ENCODE data around the gene CMKLR1.

CMKLR1 gene

GRCh38 chr12:108308395-108309085 lies 30.6 kb downstream of the CMKLR1 start:
- no peak overlapping the region for H3K9ac ChIP-seq (ENCODE audit: low read depth in 1 of 2, low read length in 2 of 2)
- no peaks in the 10 kb centered on the region for H3K9me3 ChIP-seq (ENCODE audit: control insufficient read depth in 1 of 2, low read length in 2 of 2)
- H3K36me3 ChIP-seq (ENCODE audit: control insufficient read depth in 1 of 2, insufficient read depth in 2 of 2, low read length in 2 of 2): no peaks in the 10 kb centered on the region
- H3K4me3 ChIP-seq (ENCODE audit: low read depth in 1 of 2, low read length in 2 of 2): no peak overlapping the region
- H3K27ac ChIP-seq (ENCODE audit: low read depth, low read length): no peak overlapping the region
- no peaks in the 10 kb centered on the region for H3K27me3 ChIP-seq (ENCODE audit: control insufficient read depth in 1 of 2, insufficient read depth in 2 of 2, low read length in 2 of 2)
- peaks cover 22 to 38% of the 10 kb centered on the region in 2 donors for H3K4me1 ChIP-seq (ENCODE audit: control insufficient read depth in 1 of 2, insufficient read depth in 2 of 2, low read length in 2 of 2)

- Histone ChIP-seq H3K27ac (ENCODE audit: low read depth, low read length) (no peak overlapping the region), H3K4me3 (ENCODE audit: low read depth in 1 of 2, low read length in 2 of 2) (no peak overlapping the region), H3K4me1 (ENCODE audit: control insufficient read depth in 1 of 2, insufficient read depth in 2 of 2, low read length in 2 of 2) (peaks cover 20 to 50% of the 10 kb centered on the region in 2 donors), H3K9me3 (ENCODE audit: control insufficient read depth in 1 of 2, low read length in 2 of 2) (no peaks in the 10 kb centered on the region), H3K36me3 (ENCODE audit: control insufficient read depth in 1 of 2, insufficient read depth in 2 of 2, low read length in 2 of 2) (no peaks in the 10 kb centered on the region), H3K27me3 (ENCODE audit: control insufficient read depth in 1 of 2, insufficient read depth in 2 of 2, low read length in 2 of 2) (no peaks in the 10 kb centered on the region), H3K9ac (ENCODE audit: low read depth in 1 of 2, low read length in 2 of 2) (no peak overlapping the region)
Measured at GRCh38 chr12:108307006-108307405, 32.1 kb downstream of the CMKLR1 start.

GRCh38 chr12:108306506-108306905 lies 32.6 kb downstream of the CMKLR1 start:
- Histone ChIP-seq H3K9ac (ENCODE audit: low read depth in 1 of 2, low read length in 2 of 2) (no peak overlapping the region), H3K27ac (ENCODE audit: low read depth, low read length) (no peak overlapping the region), H3K4me3 (ENCODE audit: low read depth in 1 of 2, low read length in 2 of 2) (no peak overlapping the region), H3K27me3 (ENCODE audit: control insufficient read depth in 1 of 2, insufficient read depth in 2 of 2, low read length in 2 of 2) (no peaks in the 10 kb centered on the region), H3K9me3 (ENCODE audit: control insufficient read depth in 1 of 2, low read length in 2 of 2) (no peaks in the 10 kb centered on the region), H3K36me3 (ENCODE audit: control insufficient read depth in 1 of 2, insufficient read depth in 2 of 2, low read length in 2 of 2) (no peaks in the 10 kb centered on the region), H3K4me1 (ENCODE audit: control insufficient read depth in 1 of 2, insufficient read depth in 2 of 2, low read length in 2 of 2) (peaks cover 19 to 46% of the 10 kb centered on the region in 2 donors)

GRCh38 chr12:108305991-108306501 lies 33.1 kb downstream of the CMKLR1 start:
- H3K4me3 ChIP-seq (ENCODE audit: low read depth in 1 of 2, low read length in 2 of 2): no peak overlapping the region
- H3K9ac ChIP-seq (ENCODE audit: low read depth in 1 of 2, low read length in 2 of 2): no peak overlapping the region
- peak overlapping the region; percentile 37 for H3K27ac ChIP-seq (ENCODE audit: low read depth, low read length)
- H3K9me3 ChIP-seq (ENCODE audit: control insufficient read depth in 1 of 2, low read length in 2 of 2): no peaks in the 10 kb centered on the region
- H3K4me1 ChIP-seq (ENCODE audit: control insufficient read depth in 1 of 2, insufficient read depth in 2 of 2, low read length in 2 of 2): peaks cover 19 to 46% of the 10 kb centered on the region in 2 donors
- no peaks in the 10 kb centered on the region for H3K27me3 ChIP-seq (ENCODE audit: control insufficient read depth in 1 of 2, insufficient read depth in 2 of 2, low read length in 2 of 2)
- H3K36me3 ChIP-seq (ENCODE audit: control insufficient read depth in 1 of 2, insufficient read depth in 2 of 2, low read length in 2 of 2): no peaks in the 10 kb centered on the region

GRCh38 chr12:108305520-108305919 lies 33.6 kb downstream of the CMKLR1 start:
- Histone ChIP-seq H3K9me3 (ENCODE audit: control insufficient read depth in 1 of 2, low read length in 2 of 2) (no peaks in the 10 kb centered on the region), H3K9ac (ENCODE audit: low read depth in 1 of 2, low read length in 2 of 2) (no peak overlapping the region), H3K4me1 (ENCODE audit: control insufficient read depth in 1 of 2, insufficient read depth in 2 of 2, low read length in 2 of 2) (peaks cover 19 to 46% of the 10 kb centered on the region in 2 donors), H3K36me3 (ENCODE audit: control insufficient read depth in 1 of 2, insufficient read depth in 2 of 2, low read length in 2 of 2) (no peaks in the 10 kb centered on the region), H3K27ac (ENCODE audit: low read depth, low read length) (no peak overlapping the region), H3K4me3 (ENCODE audit: low read depth in 1 of 2, low read length in 2 of 2) (no peak overlapping the region), H3K27me3 (ENCODE audit: control insufficient read depth in 1 of 2, insufficient read depth in 2 of 2, low read length in 2 of 2) (no peaks in the 10 kb centered on the region)

GRCh38 chr12:108304633-108305032 lies 34.5 kb downstream of the CMKLR1 start:
- Histone ChIP-seq H3K9ac (ENCODE audit: low read depth in 1 of 2, low read length in 2 of 2) (no peak overlapping the region), H3K9me3 (ENCODE audit: control insufficient read depth in 1 of 2, low read length in 2 of 2) (no peaks in the 10 kb centered on the region), H3K27me3 (ENCODE audit: control insufficient read depth in 1 of 2, insufficient read depth in 2 of 2, low read length in 2 of 2) (no peaks in the 10 kb centered on the region), H3K4me3 (ENCODE audit: low read depth in 1 of 2, low read length in 2 of 2) (no peak overlapping the region), H3K4me1 (ENCODE audit: control insufficient read depth in 1 of 2, insufficient read depth in 2 of 2, low read length in 2 of 2) (peaks cover 19 to 46% of the 10 kb centered on the region in 2 donors), H3K27ac (ENCODE audit: low read depth, low read length) (no peak overlapping the region), H3K36me3 (ENCODE audit: control insufficient read depth in 1 of 2, insufficient read depth in 2 of 2, low read length in 2 of 2) (no peaks in the 10 kb centered on the region)

- no peaks in the 10 kb centered on the region for H3K9me3 ChIP-seq (ENCODE audit: control insufficient read depth in 1 of 2, low read length in 2 of 2)
- H3K36me3 ChIP-seq (ENCODE audit: control insufficient read depth in 1 of 2, insufficient read depth in 2 of 2, low read length in 2 of 2): no peaks in the 10 kb centered on the region
- no peak overlapping the region for H3K4me3 ChIP-seq (ENCODE audit: low read depth in 1 of 2, low read length in 2 of 2)
- H3K9ac ChIP-seq (ENCODE audit: low read depth in 1 of 2, low read length in 2 of 2): no peak overlapping the region
- no peaks in the 10 kb centered on the region for H3K27me3 ChIP-seq (ENCODE audit: control insufficient read depth in 1 of 2, insufficient read depth in 2 of 2, low read length in 2 of 2)
- peaks cover 21 to 46% of the 10 kb centered on the region in 2 donors for H3K4me1 ChIP-seq (ENCODE audit: control insufficient read depth in 1 of 2, insufficient read depth in 2 of 2, low read length in 2 of 2)
- no peak overlapping the region for H3K27ac ChIP-seq (ENCODE audit: low read depth, low read length)
Measured at GRCh38 chr12:108303703-108304102, 35.4 kb downstream of the CMKLR1 start.

GRCh38 chr12:108302403-108303311 lies 36.5 kb downstream of the CMKLR1 start:
- H3K9me3 ChIP-seq (ENCODE audit: control insufficient read depth in 1 of 2, low read length in 2 of 2): no peaks in the 10 kb centered on the region
- H3K4me1 ChIP-seq (ENCODE audit: control insufficient read depth in 1 of 2, insufficient read depth in 2 of 2, low read length in 2 of 2): peaks cover 27 to 46% of the 10 kb centered on the region in 2 donors
- H3K27ac ChIP-seq (ENCODE audit: low read depth, low read length): no peak overlapping the region
- H3K4me3 ChIP-seq (ENCODE audit: low read depth in 1 of 2, low read length in 2 of 2): no peak overlapping the region
- H3K9ac ChIP-seq (ENCODE audit: low read depth in 1 of 2, low read length in 2 of 2): no peak overlapping the region
- H3K36me3 ChIP-seq (ENCODE audit: control insufficient read depth in 1 of 2, insufficient read depth in 2 of 2, low read length in 2 of 2): no peaks in the 10 kb centered on the region
- no peaks in the 10 kb centered on the region for H3K27me3 ChIP-seq (ENCODE audit: control insufficient read depth in 1 of 2, insufficient read depth in 2 of 2, low read length in 2 of 2)

- H3K4me1 ChIP-seq (ENCODE audit: control insufficient read depth in 1 of 2, insufficient read depth in 2 of 2, low read length in 2 of 2): peaks cover 30 to 41% of the 10 kb centered on the region in 2 donors
- H3K27ac ChIP-seq (ENCODE audit: low read depth, low read length): no peak overlapping the region
Measured at GRCh38 chr12:108302016-108302402, 37.1 kb downstream of the CMKLR1 start.

GRCh38 chr12:108301346-108301745 lies 37.8 kb downstream of the CMKLR1 start:
- no peaks in the 10 kb centered on the region for H3K36me3 ChIP-seq (ENCODE audit: control insufficient read depth in 1 of 2, insufficient read depth in 2 of 2, low read length in 2 of 2)
- H3K9ac ChIP-seq (ENCODE audit: low read depth in 1 of 2, low read length in 2 of 2): no peak overlapping the region
- H3K4me3 ChIP-seq (ENCODE audit: low read depth in 1 of 2, low read length in 2 of 2): no peak overlapping the region
- peaks cover 0 to under 1% of the 10 kb centered on the region in 2 donors for H3K27me3 ChIP-seq (ENCODE audit: control insufficient read depth in 1 of 2, insufficient read depth in 2 of 2, low read length in 2 of 2)
- H3K4me1 ChIP-seq (ENCODE audit: control insufficient read depth in 1 of 2, insufficient read depth in 2 of 2, low read length in 2 of 2): peaks cover 29 to 37% of the 10 kb centered on the region in 2 donors
- no peak overlapping the region for H3K27ac ChIP-seq (ENCODE audit: low read depth, low read length)
- H3K9me3 ChIP-seq (ENCODE audit: control insufficient read depth in 1 of 2, low read length in 2 of 2): no peaks in the 10 kb centered on the region

More at GRCh38 chr12:108302016-108302402, 37.1 kb downstream of the CMKLR1 start:
- Histone ChIP-seq H3K4me3 (ENCODE audit: low read depth in 1 of 2, low read length in 2 of 2) (no peak overlapping the region), H3K9ac (ENCODE audit: low read depth in 1 of 2, low read length in 2 of 2) (no peak overlapping the region), H3K27me3 (ENCODE audit: control insufficient read depth in 1 of 2, insufficient read depth in 2 of 2, low read length in 2 of 2) (no peaks in the 10 kb centered on the region), H3K9me3 (ENCODE audit: control insufficient read depth in 1 of 2, low read length in 2 of 2) (no peaks in the 10 kb centered on the region), H3K36me3 (ENCODE audit: control insufficient read depth in 1 of 2, insufficient read depth in 2 of 2, low read length in 2 of 2) (no peaks in the 10 kb centered on the region)

Data from duodenal mucosa (tissue), 2 donors.